WTC11 (cell line): ENCODE measurements around the gene WNT3A. TPM values are rescaled to one million over a fixed set of nuclear protein-coding genes. Genes with fewer than 3 reads are reported as not detected.

ENCODE experiments used
- ATAC-seq: fragments of 200-7000 bp; cut with Tn5 transposase; 2 replicates; pipeline ENCODE4 v1.10.0; 2021; ENCODE audit warnings: mild to moderate bottlenecking, moderate library complexity
- CTCF ChIA-PET: fragments of 300-600 bp; sonication (Branson Sonifier 250); formaldehyde crosslinking; loops from one replicate; lab custom pipeline; 2021; ENCODE audit warnings: antibody characterized with exemption; lab: Charles Lee
- POLR2A ChIA-PET: fragments of 350-600 bp; sonication (Branson Sonifier 250); formaldehyde crosslinking; loops from one replicate; lab custom pipeline; 2021; ENCODE audit warnings: antibody characterized with exemption; lab: Charles Lee
- DNase-seq: peaks from one replicate; pipeline ENCODE4 v3.0.0; 2021; ENCODE audit warnings: low spot score
- H3K27ac Mint-ChIP-seq: 2 replicates; pipeline ENCODE4 v1.8.0; 2021; ENCODE audit warnings: mixed read lengths
- H3K27me3 Mint-ChIP-seq: 2 replicates; pipeline ENCODE4 v1.8.0; 2021; ENCODE audit warnings: low read depth, mild to moderate bottlenecking, moderate library complexity, mixed read lengths
- H3K36me3 Mint-ChIP-seq: 2 replicates; pipeline ENCODE4 v1.8.0; 2021; ENCODE audit warnings: mixed read lengths
- H3K4me1 Mint-ChIP-seq: 2 replicates; pipeline ENCODE4 v1.8.0; 2022; ENCODE audit warnings: mixed read lengths
- H3K4me3 Mint-ChIP-seq: 2 replicates; pipeline ENCODE4 v1.8.0; 2021; ENCODE audit warnings: mild to moderate bottlenecking, moderate library complexity, mixed read lengths
- H3K9me3 Mint-ChIP-seq: 2 replicates; pipeline ENCODE4 v1.8.0; 2021; ENCODE audit warnings: mixed read lengths
- AFF4 ChIP-seq: sonication (generic); formaldehyde crosslinking; IDR thresholded peaks from 2 replicates; pipeline ENCODE4 v1.8.1; 2023; ENCODE audit warnings: mild to moderate bottlenecking, missing genetic modification reagents, borderline replicate concordance
- EMX1 ChIP-seq: fragments of 250-450 bp; sonication (Bioruptor Pico); IDR thresholded peaks from 2 replicates; pipeline ENCODE4 v1.8.0; 2021; ENCODE audit warnings: mild to moderate bottlenecking
- ETV6 ChIP-seq: sonication (generic); formaldehyde crosslinking; IDR thresholded peaks from 2 replicates; pipeline ENCODE4 v1.8.1; 2022; ENCODE audit warnings: mild to moderate bottlenecking, missing genetic modification reagents
- HMGA2 ChIP-seq: fragments of 250-450 bp; sonication (Bioruptor Pico); IDR thresholded peaks from 2 replicates; pipeline ENCODE4 v1.4.0; 2021; ENCODE audit warnings: mild to moderate bottlenecking, moderate library complexity
- KAT7 ChIP-seq: sonication (generic); formaldehyde crosslinking; IDR thresholded peaks from 2 replicates; pipeline ENCODE4 v1.8.1; 2023; ENCODE audit warnings: missing genetic modification reagents, mild to moderate bottlenecking, borderline replicate concordance
- NR1H2 ChIP-seq: sonication (generic); formaldehyde crosslinking; IDR thresholded peaks from 2 replicates; pipeline ENCODE4 v1.9.0; 2021; ENCODE audit warnings: mild to moderate bottlenecking, moderate library complexity, missing genetic modification reagents
- OVOL2 ChIP-seq: fragments of 250-450 bp; sonication (Bioruptor Pico); IDR thresholded peaks from 2 replicates; pipeline ENCODE4 v1.9.0; 2021; ENCODE audit warnings: mild to moderate bottlenecking, borderline replicate concordance
- PREB ChIP-seq: sonication (generic); formaldehyde crosslinking; IDR thresholded peaks from 2 replicates; pipeline ENCODE4 v1.8.1; 2022; ENCODE audit warnings: mild to moderate bottlenecking, missing genetic modification reagents, moderate library complexity, borderline replicate concordance
- ZMAT4 ChIP-seq: fragments of 250-450 bp; sonication (Bioruptor Pico); IDR thresholded peaks from 2 replicates; pipeline ENCODE4 v1.9.0; 2021; ENCODE audit warnings: mild to moderate bottlenecking
- ZNF121 ChIP-seq: sonication (generic); formaldehyde crosslinking; IDR thresholded peaks from 2 replicates; pipeline ENCODE4 v1.8.0; 2023; ENCODE audit warnings: missing genetic modification reagents
- ZNF138 ChIP-seq: sonication (generic); formaldehyde crosslinking; conservative IDR thresholded peaks from 2 replicates; pipeline ENCODE4 v1.8.1; 2022; ENCODE audit warnings: mild to moderate bottlenecking, moderate library complexity, missing genetic modification reagents
- ZNF532 ChIP-seq: fragments of 250-450 bp; sonication (Bioruptor Pico); IDR thresholded peaks from 2 replicates; pipeline ENCODE4 v1.9.0; 2021; ENCODE audit warnings: mild to moderate bottlenecking, borderline replicate concordance
- ZNF671 ChIP-seq: fragments of 250-450 bp; sonication (Bioruptor Pico); IDR thresholded peaks from 2 replicates; pipeline ENCODE4 v1.8.0; 2021; ENCODE audit warnings: mild to moderate bottlenecking
- ZSCAN18 ChIP-seq: fragments of 250-450 bp; sonication (Bioruptor Pico); IDR thresholded peaks from 2 replicates; pipeline ENCODE4 v2.1.2; 2022; ENCODE audit warnings: mild to moderate bottlenecking, moderate library complexity
- total RNA-seq: library from RNA; stranded (reverse); gene quantifications from 3 replicates; pipeline ENCODE4 v1.2.3, GENCODE V29; 2021

WNT3A gene
- total RNA-seq, 1 experiment from 2014 or later: 0.17 TPM

GRCh38 chr1:228091084-228091483, 84.3 kb downstream of the WNT3A start:
- Mint-ChIP-seq H3K9me3 (peaks cover 11% of the 10 kb centered on the region), H3K4me3 (no peak overlapping the region), H3K27ac (no peak overlapping the region; the same call in 1 of the 2 replicates), H3K27me3 (no peaks in the 10 kb centered on the region), H3K4me1 (peaks cover 28% of the 10 kb centered on the region), H3K36me3 (peaks cover 35% of the 10 kb centered on the region)
- ChIA-PET POLR2A (interaction anchor here (2.0 kb wide), 1 partner anchor 9 kb away, joined by 4 read pairs; the partner anchor contains the start of gene ARF1), CTCF (interaction anchor here (1.1 to 1.3 kb wide), 2 partner anchors 19 to 86 kb away, joined by 3 to 6 read pairs; no protein-coding TSS in a partner anchor)
- ATAC-seq: no peak
- no peak for DNase-seq
- TF ChIP-seq ZNF532 (CRISPR knock-in tag) (no peak), ZNF121 (CRISPR knock-in tag) (no peak), AFF4 (no peak)

- no peak overlapping the region for H3K4me3 Mint-ChIP-seq
- H3K9me3 Mint-ChIP-seq: peaks cover 11% of the 10 kb centered on the region
- POLR2A ChIA-PET: interaction anchor here (2.0 kb wide), 1 partner anchor 10 kb away, joined by 4 read pairs; the partner anchor contains the start of gene ARF1
- CTCF ChIA-PET: interaction anchor here (0.8 kb wide), 2 partner anchors 89 to 93 kb away, joined by 3 to 4 read pairs; no protein-coding TSS in a partner anchor
- DNase-seq: no peak
- no peak overlapping the region for H3K27ac Mint-ChIP-seq
- TF ChIP-seq ETV6 (CRISPR knock-in tag) (no peak), ZNF138 (CRISPR knock-in tag) (no peak), OVOL2 (CRISPR knock-in tag) (no peak), HMGA2 (CRISPR knock-in tag) (no peak), PREB (CRISPR knock-in tag) (no peak), ZMAT4 (no peak), NR1H2 (no peak), ZSCAN18 (CRISPR knock-in tag) (no peak), ZNF671 (no peak), EMX1 (CRISPR knock-in tag) (no peak), KAT7 (no peak)
- H3K36me3 Mint-ChIP-seq: peaks cover 36% of the 10 kb centered on the region
- no peaks in the 10 kb centered on the region for H3K27me3 Mint-ChIP-seq
- peaks cover 22% of the 10 kb centered on the region for H3K4me1 Mint-ChIP-seq
- ATAC-seq: no peak
Measured at GRCh38 chr1:228092342-228093049, 85.7 kb downstream of the WNT3A start.
